ENCODE data around the gene RAP1GAP.
A peak's percentile ranks its signal among the peaks of the same experiment; 100 is the strongest.

RAP1GAP gene

GRCh38 chr1:21661886-21662285 lies 7.3 kb downstream of the RAP1GAP start:
- no peak for DNase-seq

GRCh38 chr1:21659924-21660326 lies 9.2 kb downstream of the RAP1GAP start:
- no peak for DNase-seq

- peak; percentile 93 for DNase-seq
Observed at GRCh38 chr1:21659099-21659923, 9.8 kb downstream of the RAP1GAP start.

GRCh38 chr1:21657456-21658190 lies 11.5 kb downstream of the RAP1GAP start:
- DNase-seq: no peak

- no peak for DNase-seq
Observed at GRCh38 chr1:21655748-21656147, 13.4 kb downstream of the RAP1GAP start.

- no peak for DNase-seq
Observed at GRCh38 chr1:21655259-21655658, 13.9 kb downstream of the RAP1GAP start.

GRCh38 chr1:21654209-21654608 lies 14.9 kb downstream of the RAP1GAP start:
- no peak for DNase-seq

GRCh38 chr1:21653744-21654100 lies 15.4 kb downstream of the RAP1GAP start:
- no peak for DNase-seq

GRCh38 chr1:21652937-21653743 lies 16.0 kb downstream of the RAP1GAP start:
- DNase-seq: no peak

- DNase-seq: no peak
Observed at GRCh38 chr1:21652101-21652936, 16.8 kb downstream of the RAP1GAP start.

GRCh38 chr1:21651214-21652042 lies 17.7 kb downstream of the RAP1GAP start:
- peak; percentile 61 for DNase-seq

- no peak for DNase-seq
Observed at GRCh38 chr1:21650400-21650799, 18.8 kb downstream of the RAP1GAP start.

GRCh38 chr1:21649315-21649714 lies 19.8 kb downstream of the RAP1GAP start:
- no peak for DNase-seq

- no peak for DNase-seq
Observed at GRCh38 chr1:21648791-21649190, 20.4 kb downstream of the RAP1GAP start.

GRCh38 chr1:21648352-21648730 lies 20.8 kb downstream of the RAP1GAP start:
- no peak for DNase-seq

GRCh38 chr1:21647431-21648351 lies 21.5 kb downstream of the RAP1GAP start:
- DNase-seq: peak; percentile 49

GRCh38 chr1:21645550-21645949 lies 23.6 kb downstream of the RAP1GAP start:
- no peak for DNase-seq

- DNase-seq: no peak
Observed at GRCh38 chr1:21644906-21645305, 24.3 kb downstream of the RAP1GAP start.

GRCh38 chr1:21644348-21644747 lies 24.8 kb downstream of the RAP1GAP start:
- DNase-seq: no peak

- no peak for DNase-seq
Observed at GRCh38 chr1:21643624-21644023, 25.5 kb downstream of the RAP1GAP start.
